Sigmoid colon (tissue), 4 donors: ENCODE results near the gene CACNA1C.

ENCODE experiments used
- EP300 ChIP-seq, 4 donors: sonication (generic); formaldehyde crosslinking; IDR thresholded peaks; one replicate each; pipeline ENCODE4 v1.6.1; 2017; ENCODE audit warnings: antibody characterized with exemption in 4 of 4
- TF ChIP-seq, protein P1 (sequence below), 4 experiments: fragments of 450-650 bp in 3 of 4; fragments of 200-600 bp in 1 of 4; IDR thresholded peaks; one replicate each; pipeline ENCODE4 v1.5.1; 2016 to 2019; ENCODE audit warnings: antibody characterized with exemption in 4 of 4, mild to moderate bottlenecking in 3 of 4, moderate library complexity in 2 of 4

DNA sequence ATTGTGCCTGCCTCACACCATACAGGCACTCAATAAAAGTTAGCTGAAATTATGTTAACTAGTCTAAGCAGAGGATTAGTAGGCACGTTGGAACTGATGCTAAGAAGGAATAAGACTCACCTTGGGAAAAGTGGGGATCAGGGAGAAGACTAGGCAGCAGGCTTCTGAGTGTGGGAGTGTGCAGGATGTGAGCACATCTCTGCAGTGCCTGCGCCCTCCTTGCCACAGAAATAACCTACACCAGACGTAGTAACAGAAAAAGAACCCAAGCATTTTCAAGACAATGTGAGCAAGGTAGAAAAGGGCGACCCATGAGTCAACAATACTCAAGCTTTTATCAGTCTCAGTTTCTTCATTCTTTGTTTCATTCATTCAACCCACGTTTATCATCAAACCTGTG, 113.9 kb downstream of the CACNA1C start:
- TF ChIP-seq, protein P1, sequence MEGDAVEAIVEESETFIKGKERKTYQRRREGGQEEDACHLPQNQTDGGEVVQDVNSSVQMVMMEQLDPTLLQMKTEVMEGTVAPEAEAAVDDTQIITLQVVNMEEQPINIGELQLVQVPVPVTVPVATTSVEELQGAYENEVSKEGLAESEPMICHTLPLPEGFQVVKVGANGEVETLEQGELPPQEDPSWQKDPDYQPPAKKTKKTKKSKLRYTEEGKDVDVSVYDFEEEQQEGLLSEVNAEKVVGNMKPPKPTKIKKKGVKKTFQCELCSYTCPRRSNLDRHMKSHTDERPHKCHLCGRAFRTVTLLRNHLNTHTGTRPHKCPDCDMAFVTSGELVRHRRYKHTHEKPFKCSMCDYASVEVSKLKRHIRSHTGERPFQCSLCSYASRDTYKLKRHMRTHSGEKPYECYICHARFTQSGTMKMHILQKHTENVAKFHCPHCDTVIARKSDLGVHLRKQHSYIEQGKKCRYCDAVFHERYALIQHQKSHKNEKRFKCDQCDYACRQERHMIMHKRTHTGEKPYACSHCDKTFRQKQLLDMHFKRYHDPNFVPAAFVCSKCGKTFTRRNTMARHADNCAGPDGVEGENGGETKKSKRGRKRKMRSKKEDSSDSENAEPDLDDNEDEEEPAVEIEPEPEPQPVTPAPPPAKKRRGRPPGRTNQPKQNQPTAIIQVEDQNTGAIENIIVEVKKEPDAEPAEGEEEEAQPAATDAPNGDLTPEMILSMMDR (IDR thresholded peaks at IDR 0.05), result no peak
- TF ChIP-seq EP300 (IDR thresholded peaks at IDR 0.05), result no peak
